BE2C (cell line): Measurements from ENCODE around the gene OR5A1.

Experiments
- DNase-seq: peaks from one replicate; pipeline ENCODE4 v3.0.0-alpha.2; 2020
- H3K27me3 ChIP-seq: fragments of 250-450 bp; sonication (Bioruptor Pico); 2 replicates; pipeline ENCODE4 v1.5.1; 2020; ENCODE audit warnings: mild to moderate bottlenecking
- H3K36me3 ChIP-seq: fragments of 250-450 bp; sonication (Bioruptor Pico); 2 replicates; pipeline ENCODE4 v1.5.1; 2020; ENCODE audit warnings: mild to moderate bottlenecking
- H3K4me1 ChIP-seq: fragments of 250-450 bp; sonication (Bioruptor Pico); 2 replicates; pipeline ENCODE4 v1.5.1; 2020
- H3K4me3 ChIP-seq: 2 replicates; pipeline ENCODE4 v1.5.1; 2011; ENCODE audit warnings: low read depth, low read length
- H3K9me3 ChIP-seq: fragments of 250-450 bp; sonication (Bioruptor Pico); 2 replicates; pipeline ENCODE4 v1.5.1; 2020
- CTCF ChIP-seq: IDR thresholded peaks from 2 replicates; pipeline ENCODE4 v1.5.1; 2012; ENCODE audit warnings: mild to moderate bottlenecking, low read depth, low read length

The OR5A1 gene

GRCh38 chr11:59480359-59480758 is 44.1 kb downstream of the OR5A1 start:
- H3K4me1 ChIP-seq, result no peaks in the 10 kb centered on the region
- H3K4me3 ChIP-seq, result no peak overlapping the region
- no peaks in the 10 kb centered on the region for H3K36me3 ChIP-seq
- no peaks in the 10 kb centered on the region for H3K9me3 ChIP-seq
- no peak for DNase-seq
- TF ChIP-seq CTCF, result no peak
- H3K27me3 ChIP-seq, result no peaks in the 10 kb centered on the region
